ENCODE measurements around the gene FAM53B. TPM values are rescaled to one million over a fixed set of nuclear protein-coding genes. Genes with fewer than 3 reads are reported as not detected.

FAM53B gene
- total RNA-seq, 1 donor from 2014 or later = 53.4 TPM

- Histone ChIP-seq H3K27ac (replicated peaks) (peak overlapping the region; percentile 36), H3K27me3 (ENCODE audit: low read depth) (no peaks in the 10 kb centered on the region), H3K9me3 (replicated peaks) (no peaks in the 10 kb centered on the region), H3K4me1 (peaks cover 93% of the 10 kb centered on the region), H3K4me3 (no peak overlapping the region), H3K36me3 (peaks cover 6% of the 10 kb centered on the region)
- intact Hi-C loops (cut with micrococcal nuclease) = no loop called here
- no peak for DNase-seq
- TF ChIP-seq CTCF (IDR thresholded peaks at IDR 0.05; ENCODE audit: borderline replicate concordance) = no peak
These were observed 78.2 kb downstream of the FAM53B start for GRCh38 chr10:124665980-124666379.

- H3K36me3 ChIP-seq = peaks cover 6% of the 10 kb centered on the region
- no peaks in the 10 kb centered on the region for H3K9me3 ChIP-seq (replicated peaks)
- intact Hi-C loops (cut with micrococcal nuclease) = no loop called here
- no peak for DNase-seq
- peak overlapping the region; percentile 36 for H3K27ac ChIP-seq (replicated peaks)
- H3K27me3 ChIP-seq (ENCODE audit: low read depth) = no peaks in the 10 kb centered on the region
- H3K4me1 ChIP-seq = peaks cover 93% of the 10 kb centered on the region
- no peak overlapping the region for H3K4me3 ChIP-seq
- no peak for TF ChIP-seq CTCF (IDR thresholded peaks at IDR 0.05; ENCODE audit: borderline replicate concordance)
These were observed 78.6 kb downstream of the FAM53B start for GRCh38 chr10:124665558-124665957.

- Histone ChIP-seq H3K27ac (replicated peaks) (peak overlapping the region; percentile 37), H3K27me3 (ENCODE audit: low read depth) (no peaks in the 10 kb centered on the region), H3K4me1 (peaks cover 93% of the 10 kb centered on the region), H3K36me3 (peaks cover 6% of the 10 kb centered on the region), H3K4me3 (no peak overlapping the region), H3K9me3 (replicated peaks) (no peaks in the 10 kb centered on the region)
- no peak for DNase-seq
- intact Hi-C loops (cut with micrococcal nuclease) = no loop called here
- no peak for TF ChIP-seq CTCF (IDR thresholded peaks at IDR 0.05; ENCODE audit: borderline replicate concordance)
These were observed 79.1 kb downstream of the FAM53B start for GRCh38 chr10:124665091-124665490.

- Histone ChIP-seq H3K36me3 (peaks cover 6% of the 10 kb centered on the region), H3K4me3 (no peak overlapping the region), H3K4me1 (peaks cover 93% of the 10 kb centered on the region), H3K27me3 (ENCODE audit: low read depth) (no peaks in the 10 kb centered on the region), H3K9me3 (replicated peaks) (no peaks in the 10 kb centered on the region), H3K27ac (replicated peaks) (peak overlapping the region; percentile 11)
- intact Hi-C loops (cut with micrococcal nuclease) = no loop called here
- TF ChIP-seq CTCF (IDR thresholded peaks at IDR 0.05; ENCODE audit: borderline replicate concordance) = no peak
- no peak for DNase-seq
These were observed 80.3 kb downstream of the FAM53B start for GRCh38 chr10:124663766-124664360.

GRCh38 chr10:124663228-124663627 is 81.0 kb downstream of the FAM53B start:
- Histone ChIP-seq H3K27me3 (ENCODE audit: low read depth) (no peaks in the 10 kb centered on the region), H3K4me1 (peaks cover 93% of the 10 kb centered on the region), H3K4me3 (no peak overlapping the region), H3K36me3 (peaks cover 6% of the 10 kb centered on the region), H3K9me3 (replicated peaks) (no peaks in the 10 kb centered on the region), H3K27ac (replicated peaks) (peak overlapping the region; percentile 25)
- TF ChIP-seq CTCF (IDR thresholded peaks at IDR 0.05; ENCODE audit: borderline replicate concordance) = no peak
- intact Hi-C loops (cut with micrococcal nuclease) = no loop called here
- no peak for DNase-seq
